Mucosa of descending colon (tissue), 3 donors: ENCODE results near the gene TLK1. TPM values are rescaled to one million over a fixed set of nuclear protein-coding genes. Genes with fewer than 3 reads are reported as not detected.
A peak's percentile ranks its signal among the peaks of the same experiment; 100 is the strongest.

Experiments
- ATAC-seq: fragments of 200-7000 bp; cut with Tn5 transposase; one replicate; pipeline ENCODE4 v1.9.1; 2020; ENCODE audit warnings: mild to moderate bottlenecking, moderate library complexity
- DNase-seq, 3 donors: peaks; one replicate each; pipeline ENCODE4 v3.0.0-alpha.2; 2020
- H3K36me3 ChIP-seq: fragments of 200-600 bp; one replicate; pipeline ENCODE4 v1.8.0; 2021; ENCODE audit warnings: low read depth, mild to moderate bottlenecking
- H3K4me1 ChIP-seq: fragments of 200-600 bp; one replicate; pipeline ENCODE4 v1.8.0; 2021; ENCODE audit warnings: low read depth, mild to moderate bottlenecking
- H3K4me3 ChIP-seq: fragments of 200-600 bp; one replicate; pipeline ENCODE4 v1.8.0; 2021; ENCODE audit warnings: mild to moderate bottlenecking
- H3K9me3 ChIP-seq: fragments of 200-600 bp; one replicate; pipeline ENCODE4 v1.8.0; 2021; ENCODE audit warnings: mild to moderate bottlenecking
- intact Hi-C, 2 donors: fragments of 100-400 bp; cut with DNase I in 1 of 2; cut with micrococcal nuclease in 1 of 2; formaldehyde crosslinking; loops; one replicate each; pipeline versions ENCODE4 v1.11.0 to v1.11.1; 2022; cut with DNase I, micrococcal nuclease
- total RNA-seq, 3 donors: library from RNA; stranded (reverse); fragmentation: NEBNext Ultra II Directional in 2 of 3; extraction: Animal tissue kit (Norgen Biotek cat#: 25700) in 2 of 3; gene quantifications; one replicate each; pipeline versions ENCODE4 v1.2.1 to v1.2.4, GENCODE V29; 2021 to 2023
- TF ChIP-seq, protein P1 (sequence below): fragments of 200-600 bp; IDR thresholded peaks from one replicate; pipeline ENCODE4 v1.8.0; 2022; ENCODE audit warnings: antibody characterized with exemption, mild to moderate bottlenecking
- donor health status: DM: no; HTN: no; CAD: no; lungs with moderate emphysema.
- donor health status: DM: no; HTN: no; CAD: no.
- donor health status: DM: no; HTN: yes; CAD: no.

TLK1 gene
- total RNA-seq, 3 donors from 2014 or later, result 91.6 to 112 (median 109) TPM

DNA sequence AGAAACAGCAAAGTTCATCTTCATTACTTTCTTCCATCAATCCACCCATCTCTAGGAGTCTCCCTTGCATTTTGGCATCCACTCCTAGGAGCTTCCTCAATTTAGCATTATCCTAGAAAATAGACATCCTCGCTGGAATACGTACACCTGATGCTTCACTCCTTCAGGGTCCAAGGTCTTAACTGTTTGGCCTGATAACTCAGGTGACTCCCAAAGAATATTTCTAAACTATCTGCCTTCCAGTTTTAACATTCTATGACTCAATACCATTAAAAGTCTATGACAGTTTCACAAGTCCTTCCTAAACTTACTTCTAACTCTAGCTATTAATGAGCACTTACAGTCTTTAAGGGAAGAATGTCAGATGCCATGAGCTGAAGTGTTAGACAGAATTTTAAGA is 26.5 kb upstream of the TLK1 start:
- Histone ChIP-seq H3K36me3 (no peaks in the 10 kb centered on the region), H3K9me3 (no peaks in the 10 kb centered on the region), H3K4me1 (peaks cover 5% of the 10 kb centered on the region), H3K4me3 (no peak overlapping the region)
- intact Hi-C loops, result no loop called here
- ATAC-seq, result peak; percentile 52
- TF ChIP-seq, protein P1, sequence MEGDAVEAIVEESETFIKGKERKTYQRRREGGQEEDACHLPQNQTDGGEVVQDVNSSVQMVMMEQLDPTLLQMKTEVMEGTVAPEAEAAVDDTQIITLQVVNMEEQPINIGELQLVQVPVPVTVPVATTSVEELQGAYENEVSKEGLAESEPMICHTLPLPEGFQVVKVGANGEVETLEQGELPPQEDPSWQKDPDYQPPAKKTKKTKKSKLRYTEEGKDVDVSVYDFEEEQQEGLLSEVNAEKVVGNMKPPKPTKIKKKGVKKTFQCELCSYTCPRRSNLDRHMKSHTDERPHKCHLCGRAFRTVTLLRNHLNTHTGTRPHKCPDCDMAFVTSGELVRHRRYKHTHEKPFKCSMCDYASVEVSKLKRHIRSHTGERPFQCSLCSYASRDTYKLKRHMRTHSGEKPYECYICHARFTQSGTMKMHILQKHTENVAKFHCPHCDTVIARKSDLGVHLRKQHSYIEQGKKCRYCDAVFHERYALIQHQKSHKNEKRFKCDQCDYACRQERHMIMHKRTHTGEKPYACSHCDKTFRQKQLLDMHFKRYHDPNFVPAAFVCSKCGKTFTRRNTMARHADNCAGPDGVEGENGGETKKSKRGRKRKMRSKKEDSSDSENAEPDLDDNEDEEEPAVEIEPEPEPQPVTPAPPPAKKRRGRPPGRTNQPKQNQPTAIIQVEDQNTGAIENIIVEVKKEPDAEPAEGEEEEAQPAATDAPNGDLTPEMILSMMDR, result no peak
- DNase-seq, result no peak

DNA sequence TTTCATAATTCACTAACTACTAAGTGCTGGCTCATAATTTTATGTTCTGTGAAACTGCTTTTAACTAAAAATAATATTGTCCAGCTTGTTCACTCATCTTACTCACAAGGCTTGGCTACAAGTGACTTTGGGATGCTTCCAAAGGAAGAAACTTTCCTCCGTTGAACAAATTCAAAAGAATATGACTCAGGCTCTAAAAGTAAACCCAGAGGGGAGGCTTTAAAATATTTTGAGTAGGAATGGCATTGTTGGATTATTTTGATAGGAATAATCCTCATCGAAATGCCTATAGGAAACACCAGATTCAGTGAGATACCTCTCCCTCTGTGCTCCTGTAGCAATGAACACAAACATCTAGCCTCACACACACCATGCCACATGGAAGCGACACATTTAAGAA is 25.2 kb upstream of the TLK1 start:
- TF ChIP-seq, protein P1, result no peak
- DNase-seq (no peak), ATAC-seq (no peak)
- intact Hi-C loops, result no loop called here
- no peak overlapping the region for H3K4me3 ChIP-seq
- H3K4me1 ChIP-seq, result peaks cover 5% of the 10 kb centered on the region
- H3K9me3 ChIP-seq, result no peaks in the 10 kb centered on the region
- H3K36me3 ChIP-seq, result no peaks in the 10 kb centered on the region

DNA sequence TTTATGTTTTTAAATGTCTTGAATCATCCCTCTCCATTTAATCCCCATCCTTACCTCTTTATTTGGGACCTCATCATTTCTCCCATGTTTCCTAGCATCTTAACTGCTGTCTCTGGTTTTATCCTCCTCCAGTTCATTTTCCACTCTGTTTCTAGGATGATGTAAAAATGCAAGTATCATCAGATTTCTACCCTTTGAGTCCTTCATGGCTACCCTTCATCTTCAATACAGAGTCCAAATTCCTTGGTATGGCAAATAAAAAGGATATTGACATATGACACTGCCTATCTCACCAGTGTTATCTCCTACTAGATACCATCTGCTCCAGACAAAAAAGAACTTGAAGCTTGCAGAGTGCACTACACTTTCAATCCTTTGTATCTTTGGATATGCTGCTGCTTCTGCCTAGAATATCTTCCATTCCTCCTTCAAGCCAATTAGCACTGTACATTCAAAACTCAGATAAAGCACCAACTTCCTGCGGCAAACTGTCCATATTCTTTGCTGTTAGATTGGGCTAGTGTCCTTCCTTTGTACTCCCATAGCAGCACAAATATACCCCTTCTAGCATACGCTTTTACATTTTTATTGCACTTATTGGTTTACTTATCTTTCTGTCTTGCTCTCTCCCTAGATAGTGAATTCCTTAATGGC is 24.6 kb upstream of the TLK1 start:
- peaks cover 5% of the 10 kb centered on the region for H3K4me1 ChIP-seq
- no peaks in the 10 kb centered on the region for H3K36me3 ChIP-seq
- ATAC-seq (no peak), DNase-seq (no peak)
- TF ChIP-seq, protein P1, result no peak
- no peak overlapping the region for H3K4me3 ChIP-seq
- H3K9me3 ChIP-seq, result no peaks in the 10 kb centered on the region
- intact Hi-C loops, result no loop called here

DNA sequence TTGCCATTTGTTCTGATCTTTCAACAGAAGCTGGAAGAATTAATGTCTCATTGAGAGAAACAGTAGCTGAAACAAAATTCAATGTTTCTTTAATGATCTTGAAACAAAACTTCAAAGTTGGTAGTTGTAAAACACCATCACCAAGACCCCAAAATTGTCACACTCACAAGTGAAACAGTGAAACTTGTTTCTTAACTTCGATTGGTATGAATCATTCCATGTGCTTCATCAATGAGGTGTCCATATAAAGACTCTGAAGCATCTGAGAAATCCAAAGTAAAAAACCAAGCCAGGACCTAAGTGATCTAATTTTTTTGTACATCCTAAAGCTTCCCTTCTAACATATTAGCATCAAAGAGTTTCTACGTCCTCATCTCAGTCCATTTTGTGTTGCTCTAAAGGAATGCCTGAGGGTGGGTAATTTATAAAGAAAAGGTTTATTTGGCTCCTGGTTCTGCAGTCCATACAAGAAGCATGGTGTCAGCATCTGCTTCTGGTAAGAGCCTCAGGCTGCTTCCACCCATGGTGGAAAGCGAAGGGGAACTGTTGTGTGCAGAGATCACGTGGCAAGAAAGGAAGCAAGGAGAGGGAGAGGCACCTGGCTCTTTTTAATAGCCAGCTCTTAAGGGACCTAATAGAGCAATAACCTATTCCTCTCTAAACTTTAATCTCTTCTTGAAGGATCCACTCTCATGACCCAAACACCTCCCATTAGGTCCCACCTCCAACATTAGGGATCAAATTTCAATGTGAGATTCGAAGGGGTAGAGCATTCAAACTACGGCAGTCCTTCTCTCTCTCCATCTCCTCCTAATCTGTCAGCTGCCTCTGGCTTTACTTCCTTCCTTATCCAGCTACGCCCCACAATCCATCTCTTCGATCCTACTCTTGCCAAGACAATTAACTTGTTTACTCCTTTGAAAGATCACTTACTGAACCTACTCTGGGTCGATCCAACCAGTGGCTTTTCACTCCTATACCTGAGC is 20.7 kb upstream of the TLK1 start:
- TF ChIP-seq, protein P1, result no peak
- intact Hi-C loops, result no loop called here
- Histone ChIP-seq H3K9me3 (no peaks in the 10 kb centered on the region), H3K4me3 (no peak overlapping the region), H3K4me1 (no peaks in the 10 kb centered on the region), H3K36me3 (no peaks in the 10 kb centered on the region)
- DNase-seq (peak in 1 of 3 donors; percentile 50), ATAC-seq (peak; percentile 74)

DNA sequence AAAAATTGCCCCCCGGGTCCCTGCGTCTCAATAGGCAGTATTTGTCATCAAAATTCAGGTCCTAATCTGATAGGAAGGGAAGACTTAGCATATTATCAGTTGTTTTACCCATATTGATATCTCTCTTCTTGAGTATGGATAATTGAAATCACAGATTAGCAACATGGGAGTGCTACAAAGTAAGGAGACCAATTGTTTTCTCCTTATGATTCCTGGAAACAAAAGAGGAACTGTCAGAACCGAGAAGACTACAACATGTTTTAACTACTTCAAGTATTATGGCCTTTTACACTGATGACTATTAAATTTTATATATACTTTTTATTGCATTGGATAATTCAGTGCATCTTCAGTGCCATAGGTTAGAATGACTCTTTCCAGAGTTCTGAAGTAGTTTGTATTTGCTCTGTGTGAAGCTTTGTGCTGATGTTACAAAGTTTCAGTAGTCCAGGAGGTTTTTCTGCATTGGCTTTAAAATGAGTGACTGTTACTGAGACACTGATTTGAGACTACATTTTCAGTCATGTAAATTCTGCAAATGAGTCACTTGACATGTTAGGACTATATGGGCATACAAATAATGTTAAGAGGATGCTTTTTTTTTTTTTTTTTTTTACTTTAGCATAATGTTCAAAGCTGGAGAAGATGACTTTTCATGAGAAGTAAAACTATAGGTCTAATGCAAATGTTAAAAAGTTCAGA is 19.7 kb upstream of the TLK1 start:
- Histone ChIP-seq H3K4me3 (no peak overlapping the region), H3K9me3 (no peaks in the 10 kb centered on the region), H3K4me1 (no peaks in the 10 kb centered on the region), H3K36me3 (no peaks in the 10 kb centered on the region)
- TF ChIP-seq, protein P1, result no peak
- peak; percentile 51 for ATAC-seq
- DNase-seq, result no peak
- intact Hi-C loops, result no loop called here
